ENCODE measurements around the gene CBS.
"Not testable (repeated sequence)": the region's sequence is repeated elsewhere in the genome, so short reads cannot be mapped to it uniquely, and the experiment has no call there.

The CBS gene

DNA sequence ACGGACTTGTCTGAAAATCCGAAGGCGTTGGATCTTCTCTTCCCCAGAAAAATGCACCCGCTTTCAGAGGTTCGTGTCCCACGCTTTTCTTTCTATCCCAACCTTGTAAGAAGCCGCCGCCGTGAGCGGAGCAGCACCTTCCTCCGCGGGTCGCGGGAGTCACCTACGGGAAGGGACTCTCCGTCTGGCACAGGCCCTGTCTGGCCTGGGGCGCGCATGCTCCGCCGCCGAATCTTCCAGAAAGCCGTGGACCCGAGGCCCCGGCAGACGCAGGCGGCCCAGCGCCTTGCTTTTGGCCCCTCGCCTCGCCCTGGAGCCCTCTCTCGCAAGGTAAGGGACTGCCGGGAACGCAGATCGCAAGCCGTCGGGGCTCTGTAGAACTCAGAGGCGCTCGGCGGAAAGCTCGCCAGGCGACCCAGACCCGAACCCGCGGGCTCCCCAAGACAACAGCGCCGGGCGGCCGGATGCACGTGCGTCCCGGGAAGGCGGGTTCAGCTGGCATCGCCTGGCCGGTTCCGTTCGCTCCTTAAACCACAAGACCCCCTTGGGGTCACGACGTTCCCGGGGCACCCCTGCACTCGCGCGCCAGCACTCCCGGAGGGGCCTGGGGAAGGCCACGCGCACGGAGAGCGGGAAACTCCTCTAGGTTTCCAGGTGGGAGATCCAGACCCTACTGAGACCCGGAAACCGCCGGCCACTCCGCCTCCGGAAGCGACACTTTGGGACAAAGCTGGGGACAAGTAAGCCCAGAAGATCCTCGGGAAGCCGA, 1.1 kb downstream of the CBS start:
- not testable (repeated sequence) for H3K4me3 ChIP-seq (replicated peaks in 1 of 2; ENCODE audit: low read depth in 2 of 2, low read length in 2 of 2); DNase-seq (ENCODE audit: low read depth in 2 of 2)

DNA sequence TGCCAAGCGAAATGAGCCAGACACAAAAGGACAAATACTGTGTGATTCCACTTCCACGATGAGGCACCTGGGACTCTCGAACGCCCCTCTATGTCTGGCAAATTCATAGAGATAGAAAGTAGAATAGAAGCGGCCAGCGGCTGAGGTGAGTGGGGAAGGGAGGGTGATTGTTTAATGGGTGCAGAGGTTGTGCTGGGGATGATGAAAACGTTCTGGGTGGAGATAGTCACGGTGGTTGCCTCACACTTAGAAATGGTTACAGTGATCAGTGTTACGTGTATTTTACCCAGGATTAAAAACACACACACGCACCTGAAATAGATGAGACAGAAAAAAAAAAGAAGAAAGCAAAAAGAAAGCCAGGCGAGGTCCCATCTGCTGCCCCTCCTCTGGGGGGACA, 2.9 kb downstream of the CBS start:
- DNase-seq (ENCODE audit: low read depth in 2 of 2); H3K4me3 ChIP-seq (replicated peaks in 1 of 2; ENCODE audit: low read depth in 2 of 2, low read length in 2 of 2): not testable (repeated sequence)

DNA sequence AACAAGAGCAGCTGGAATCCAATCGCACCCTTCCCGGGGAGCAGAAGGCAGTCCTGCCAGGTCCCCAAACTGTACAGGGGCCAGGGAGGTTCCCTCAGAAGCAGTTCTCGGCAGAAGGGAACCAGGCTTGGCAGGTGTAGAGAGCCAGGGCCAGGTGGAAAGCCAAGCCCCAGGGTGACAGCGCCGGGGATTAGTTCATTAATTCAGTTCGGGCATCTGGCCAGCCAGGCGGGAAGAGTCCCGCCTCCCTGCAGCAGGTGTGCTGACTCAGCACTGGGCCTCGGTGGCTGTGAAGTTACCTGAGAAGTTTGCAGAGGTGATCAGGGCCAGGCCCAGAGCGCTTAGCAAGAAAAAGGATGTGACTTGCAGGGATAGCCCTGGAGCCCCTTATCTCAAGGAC, 6.0 kb downstream of the CBS start:
- H3K4me3 ChIP-seq (replicated peaks in 1 of 2; ENCODE audit: low read depth in 2 of 2, low read length in 2 of 2); DNase-seq (ENCODE audit: low read depth in 2 of 2): not testable (repeated sequence)

DNA sequence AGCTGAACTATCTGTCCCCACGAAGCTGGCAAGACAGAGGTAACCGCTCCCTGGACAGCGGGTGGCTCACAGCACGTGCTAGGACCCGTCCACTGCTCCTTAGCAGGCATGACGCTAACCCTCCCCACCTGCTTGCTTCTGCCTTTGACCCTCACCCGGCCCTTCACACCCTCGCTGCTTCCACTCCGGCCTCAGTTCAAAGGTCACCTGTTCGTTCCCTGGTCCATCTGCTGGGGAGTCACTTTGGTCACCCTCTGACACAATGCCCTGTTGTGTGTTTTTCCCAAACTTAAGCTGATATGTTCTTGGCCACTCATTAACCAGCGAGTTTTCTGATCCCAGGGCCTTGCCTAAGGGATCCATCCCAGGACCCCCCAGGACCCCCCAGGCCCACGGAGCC, 7.6 kb downstream of the CBS start:
- DNase-seq (ENCODE audit: low read depth in 2 of 2); H3K4me3 ChIP-seq (replicated peaks in 1 of 2; ENCODE audit: low read depth in 2 of 2, low read length in 2 of 2): not testable (repeated sequence)

DNA sequence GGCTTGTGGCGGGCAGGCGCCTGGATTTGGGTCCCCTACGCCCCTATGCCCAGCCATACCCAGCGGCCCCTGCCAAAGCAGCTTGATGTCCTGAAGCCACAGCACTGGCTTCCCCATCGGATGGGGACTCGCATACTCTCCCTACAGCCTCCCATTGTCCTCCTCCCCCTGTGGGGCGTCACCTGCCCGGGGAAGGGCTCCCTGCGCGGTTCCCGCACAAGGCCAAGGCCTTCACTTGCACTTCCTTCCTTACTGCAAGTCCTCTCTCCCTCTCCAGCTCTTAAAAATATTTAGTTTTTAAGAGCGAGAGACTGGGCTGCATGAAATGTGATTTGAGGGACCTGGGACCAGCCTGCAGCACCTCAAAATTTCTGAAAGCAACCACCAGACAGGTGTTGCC, 8.9 kb downstream of the CBS start:
- DNase-seq (ENCODE audit: low read depth in 2 of 2); H3K4me3 ChIP-seq (replicated peaks in 1 of 2; ENCODE audit: low read depth in 2 of 2, low read length in 2 of 2): not testable (repeated sequence)

DNA sequence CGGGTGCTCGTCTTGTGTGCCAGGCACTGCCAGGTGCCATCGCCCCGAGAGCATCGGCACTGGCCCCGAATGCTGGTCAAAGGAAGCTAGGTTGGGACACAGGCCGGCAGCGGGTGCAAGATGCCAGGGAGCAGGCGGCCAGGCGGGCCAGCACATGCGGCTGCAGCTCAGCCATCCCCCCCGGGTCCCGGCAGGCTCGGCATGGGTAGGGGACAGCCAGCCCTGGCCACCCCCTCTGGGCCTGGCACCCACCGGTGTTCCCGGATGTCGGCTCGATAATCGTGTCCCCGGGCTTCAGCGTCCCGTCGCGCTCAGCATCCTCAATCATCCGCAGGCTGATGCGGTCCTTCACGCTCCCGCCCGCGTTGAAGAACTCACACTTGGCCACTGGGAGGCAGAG, 9.6 kb downstream of the CBS start:
- DNase-seq (ENCODE audit: low read depth in 2 of 2): not testable (repeated sequence)

DNA sequence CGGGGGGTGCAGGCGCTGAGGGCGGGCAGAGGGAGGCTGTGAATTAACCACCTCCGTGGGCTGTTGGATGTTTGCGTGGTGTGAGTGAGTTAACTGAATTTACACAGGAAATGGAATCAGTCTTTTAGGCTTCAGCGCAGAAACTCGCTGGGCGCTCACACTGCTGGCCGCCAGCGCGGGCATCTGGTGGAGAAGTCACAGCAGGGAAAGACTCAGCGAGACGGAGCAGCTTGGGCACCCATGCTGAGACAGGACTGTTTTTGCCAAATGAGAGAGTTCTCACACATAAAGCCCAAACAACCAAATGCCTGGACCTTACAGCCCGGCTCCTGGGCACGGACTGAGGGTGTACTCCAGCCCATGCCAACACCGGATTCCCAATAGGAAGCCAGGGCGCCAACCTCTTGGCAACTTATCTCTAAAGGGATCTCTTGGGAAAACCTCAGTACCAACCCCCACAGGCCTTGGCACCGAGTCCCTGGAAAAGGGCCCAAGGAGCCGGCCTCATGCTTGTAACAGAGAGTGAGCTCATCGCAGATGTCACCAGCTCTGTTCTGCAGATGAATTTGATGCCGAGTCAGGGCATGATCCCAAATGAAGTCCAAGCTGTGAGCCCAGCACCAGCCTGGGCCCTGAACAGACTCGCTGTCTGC, 11.2 kb downstream of the CBS start:
- DNase-seq (ENCODE audit: low read depth in 2 of 2); H3K4me3 ChIP-seq (replicated peaks in 1 of 2; ENCODE audit: low read depth in 2 of 2, low read length in 2 of 2): not testable (repeated sequence)

More for the DNA sequence above, 9.6 kb downstream of the CBS start:
- H3K4me3 ChIP-seq (replicated peaks in 1 of 2; ENCODE audit: low read depth in 2 of 2, low read length in 2 of 2): not testable (repeated sequence)

DNA sequence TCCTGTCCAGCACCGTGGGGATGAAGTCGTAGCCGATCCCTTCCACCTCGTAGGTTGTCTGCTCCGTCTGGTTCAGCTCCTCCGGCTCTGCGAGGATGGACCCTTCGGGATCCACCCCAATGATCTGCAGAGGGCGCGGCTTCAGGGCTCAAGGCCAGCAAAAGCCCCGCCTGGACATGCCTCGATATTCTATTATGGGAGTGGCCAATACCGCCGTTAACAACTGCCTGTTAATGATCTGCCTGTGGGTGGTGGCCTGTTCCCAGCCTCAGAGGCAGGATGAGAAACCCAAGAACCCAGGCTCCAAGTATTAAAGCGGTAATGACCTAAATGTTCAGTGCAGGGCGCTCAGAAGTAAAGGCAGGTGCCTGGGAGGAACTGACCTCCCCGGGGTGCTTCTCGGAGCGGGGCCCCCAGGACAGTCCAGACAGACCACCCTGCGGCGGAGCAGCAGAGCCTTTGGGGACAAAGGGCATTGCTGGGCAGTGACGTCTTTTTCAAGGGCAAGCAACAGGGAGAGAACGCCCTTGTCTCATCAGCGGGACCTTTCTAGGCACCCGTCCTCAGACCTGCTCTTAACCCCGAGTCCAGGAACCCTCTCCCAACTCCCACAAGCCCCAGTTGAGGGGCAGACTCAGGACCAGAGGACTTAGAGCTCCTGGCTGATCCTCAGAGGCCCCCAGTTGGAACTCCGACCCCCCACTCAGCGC, 12.5 kb downstream of the CBS start:
- not testable (repeated sequence) for DNase-seq (ENCODE audit: low read depth in 2 of 2)

DNA sequence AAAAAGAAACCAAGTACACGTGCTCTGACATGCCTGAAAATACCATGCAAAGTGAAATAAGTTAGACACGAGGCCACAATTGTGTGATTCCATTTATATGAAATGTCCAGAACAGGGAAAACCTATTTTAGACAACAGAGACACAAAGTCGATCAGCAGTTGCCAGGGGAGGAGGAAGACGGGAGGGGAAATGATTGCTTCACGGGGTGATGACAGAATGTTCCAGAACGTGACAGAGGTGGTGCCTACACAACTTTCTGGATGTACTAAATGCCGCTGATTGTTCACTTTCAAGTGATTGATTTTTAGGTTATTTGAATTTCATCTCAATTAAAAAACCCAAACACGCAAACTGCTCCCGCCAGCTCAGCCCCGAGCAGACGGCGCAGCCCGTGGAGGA, 22.5 kb downstream of the CBS start:
- not testable (repeated sequence) for DNase-seq (ENCODE audit: low read depth in 2 of 2)

More for the DNA sequence above, 12.5 kb downstream of the CBS start:
- H3K4me3 ChIP-seq (replicated peaks in 1 of 2; ENCODE audit: low read depth in 2 of 2, low read length in 2 of 2): not testable (repeated sequence)

DNA sequence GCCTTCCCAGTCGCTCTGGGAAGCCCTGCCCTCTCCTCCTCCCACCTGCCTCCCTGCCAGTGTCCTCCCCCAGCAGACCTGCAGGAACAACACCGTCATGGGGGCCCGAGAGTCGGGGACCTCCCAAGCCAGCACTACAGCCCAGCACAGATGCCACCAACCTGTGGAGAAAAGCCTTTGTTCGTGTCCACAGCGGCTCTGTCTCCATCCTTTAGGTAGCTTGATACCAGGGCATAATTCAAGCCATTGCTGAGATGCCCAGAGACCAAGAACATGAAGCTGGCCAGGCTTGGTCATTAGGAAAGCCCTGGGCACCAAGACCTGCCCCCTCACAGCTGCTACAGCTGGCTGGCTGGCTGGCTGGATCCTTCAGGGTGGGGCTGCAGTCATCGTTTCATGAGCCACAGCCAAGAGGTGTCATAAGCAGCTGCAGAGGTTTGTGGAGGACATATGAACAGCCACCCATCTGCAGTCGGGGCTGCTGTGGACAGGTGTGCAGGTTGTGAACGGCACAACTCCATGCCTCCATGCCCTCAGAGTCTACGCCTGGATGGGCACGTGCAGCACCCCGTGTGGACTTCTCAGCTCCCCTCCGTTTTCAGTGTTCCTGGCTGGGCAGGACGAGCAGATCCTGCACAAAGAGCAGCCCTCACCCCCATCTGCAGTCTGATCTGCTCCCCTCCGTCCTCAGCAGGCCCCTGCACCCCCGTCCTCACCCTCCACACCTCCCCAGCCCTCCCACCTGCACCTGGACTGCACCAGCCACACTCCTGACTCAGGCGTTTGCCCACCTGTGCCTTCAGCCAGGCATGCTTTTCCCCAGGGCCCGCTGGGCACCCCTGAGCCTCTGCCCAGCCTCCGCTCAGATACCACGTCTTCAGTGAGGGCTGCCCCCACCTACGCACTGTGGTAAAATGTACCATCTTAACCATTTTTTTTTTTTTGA, 29.5 kb downstream of the CBS start:
- not testable (repeated sequence) for DNase-seq (ENCODE audit: low read depth in 2 of 2)

More for the DNA sequence above, 22.5 kb downstream of the CBS start:
- not testable (repeated sequence) for H3K4me3 ChIP-seq (replicated peaks in 1 of 2; ENCODE audit: low read depth in 2 of 2, low read length in 2 of 2)

DNA sequence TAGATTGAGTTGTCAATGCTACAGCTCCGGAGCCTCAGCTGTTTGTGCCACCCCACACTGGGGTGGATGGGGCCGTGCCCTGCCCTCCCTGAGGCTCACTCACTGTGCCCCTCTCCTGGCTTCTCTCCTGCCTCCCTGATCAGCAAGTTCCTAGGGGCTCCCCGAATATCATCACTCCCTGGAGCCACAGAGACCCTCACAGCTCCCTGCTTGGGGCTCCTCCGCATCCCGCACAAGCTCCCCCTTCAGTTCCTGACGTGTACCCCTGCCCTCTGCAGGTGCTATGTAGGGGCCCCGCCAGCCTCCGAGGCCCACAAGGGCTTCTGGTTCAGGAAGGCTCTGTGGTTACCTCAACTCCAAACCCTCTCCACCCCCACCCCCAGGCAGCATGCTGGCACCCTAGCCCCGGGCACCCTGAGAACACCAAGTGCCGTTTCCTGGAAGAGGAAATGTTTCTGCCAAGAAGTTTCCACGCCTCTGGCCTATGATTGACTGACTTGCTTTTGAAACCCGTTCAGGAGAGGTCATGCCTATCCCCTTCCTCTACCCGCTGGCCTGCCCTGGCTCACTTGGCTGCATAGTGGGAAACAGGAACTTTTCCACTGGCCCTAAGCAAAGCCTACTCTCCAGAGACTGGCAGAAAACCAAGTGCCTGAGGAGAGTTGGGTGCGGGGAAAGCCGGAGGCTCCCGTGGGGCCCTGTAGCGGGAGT, 30.3 kb downstream of the CBS start:
- not testable (repeated sequence) for DNase-seq (ENCODE audit: low read depth in 2 of 2)

More for the DNA sequence above, 29.5 kb downstream of the CBS start:
- not testable (repeated sequence) for H3K4me3 ChIP-seq (replicated peaks in 1 of 2; ENCODE audit: low read depth in 2 of 2, low read length in 2 of 2)

DNA sequence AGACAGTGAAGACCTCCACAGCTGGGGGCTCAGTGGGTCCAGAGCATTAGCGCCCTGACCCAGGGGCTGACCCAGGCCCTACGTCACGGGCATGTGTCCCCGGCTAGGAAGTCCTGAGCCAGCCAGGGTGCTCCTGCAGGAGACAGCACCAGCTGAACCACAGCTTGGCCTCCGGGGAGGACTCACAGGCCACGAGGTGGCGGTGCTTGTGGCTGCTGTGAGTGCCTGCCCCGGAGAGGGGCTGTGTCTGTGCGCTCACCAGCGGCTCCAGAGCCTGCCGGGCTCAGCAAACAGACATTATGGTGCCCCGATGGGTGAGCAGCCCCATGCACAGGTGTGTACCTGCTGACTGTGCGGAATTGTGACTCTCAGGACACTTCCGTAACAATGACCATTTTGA, 31.1 kb downstream of the CBS start:
- DNase-seq (ENCODE audit: low read depth in 2 of 2); H3K4me3 ChIP-seq (replicated peaks in 1 of 2; ENCODE audit: low read depth in 2 of 2, low read length in 2 of 2): not testable (repeated sequence)

More for the DNA sequence above, 30.3 kb downstream of the CBS start:
- not testable (repeated sequence) for H3K4me3 ChIP-seq (replicated peaks in 1 of 2; ENCODE audit: low read depth in 2 of 2, low read length in 2 of 2)

DNA sequence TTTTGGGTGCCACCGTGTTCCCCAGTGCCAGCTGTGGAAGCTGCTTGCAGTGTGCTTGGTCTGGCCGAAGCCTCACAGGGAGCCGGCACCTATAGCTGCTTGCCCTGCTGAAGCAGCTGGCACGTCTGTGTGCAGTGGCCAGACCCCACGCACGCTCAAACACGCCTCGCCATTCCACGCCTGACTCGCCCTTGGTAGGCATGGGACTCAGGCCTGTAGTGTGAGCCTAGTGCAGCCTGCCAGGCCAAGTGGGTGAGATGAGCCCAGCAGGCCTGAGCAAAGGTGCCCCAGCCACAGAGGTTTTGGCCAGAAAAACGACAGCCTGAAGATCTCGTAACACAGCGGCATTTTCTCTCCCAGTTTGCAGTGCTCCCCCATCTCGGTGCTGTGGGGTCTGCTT, 32.3 kb downstream of the CBS start:
- H3K4me3 ChIP-seq (replicated peaks in 1 of 2; ENCODE audit: low read depth in 2 of 2, low read length in 2 of 2); DNase-seq (ENCODE audit: low read depth in 2 of 2): not testable (repeated sequence)

DNA sequence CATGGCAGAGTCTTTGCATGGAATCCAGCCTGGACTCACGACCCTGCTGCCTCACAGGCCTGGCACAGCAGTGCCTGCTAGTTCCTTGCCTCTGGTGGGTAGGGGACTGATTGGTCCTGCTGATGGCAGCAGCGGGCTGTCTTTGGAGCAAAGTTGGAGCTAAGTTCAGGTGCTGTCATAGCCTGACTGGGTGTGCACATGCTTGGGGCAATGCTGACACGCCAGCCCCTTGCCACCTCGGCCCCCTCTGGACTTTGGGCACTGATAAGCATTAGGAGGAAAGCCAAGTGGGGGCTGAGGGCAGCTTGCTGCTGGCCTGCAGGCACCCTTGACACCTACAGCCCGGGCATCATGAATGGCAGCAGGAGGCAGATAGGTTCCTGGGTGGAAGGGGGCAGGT, 33.5 kb downstream of the CBS start:
- DNase-seq (ENCODE audit: low read depth in 2 of 2); H3K4me3 ChIP-seq (replicated peaks in 1 of 2; ENCODE audit: low read depth in 2 of 2, low read length in 2 of 2): not testable (repeated sequence)

DNA sequence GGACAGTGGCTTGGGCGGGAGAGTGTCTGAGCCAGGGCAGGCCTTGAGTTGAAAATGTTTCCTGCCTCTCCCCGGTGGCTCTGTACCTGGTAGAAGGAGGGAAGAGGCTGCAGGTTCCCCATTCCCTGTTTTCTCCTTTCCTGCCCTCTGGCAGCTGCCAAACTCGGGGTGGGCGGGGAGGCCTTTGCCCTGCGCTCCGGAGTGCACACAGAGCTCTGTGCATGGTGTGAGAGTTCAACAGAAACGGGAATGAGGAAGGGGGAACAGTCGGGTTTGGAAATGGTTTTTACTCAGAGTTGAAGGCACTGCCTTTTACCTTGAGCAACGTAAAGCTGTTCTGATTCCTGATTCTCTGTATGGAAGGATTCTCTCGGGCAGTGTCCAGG, 37.0 kb downstream of the CBS start:
- DNase-seq (ENCODE audit: low read depth in 2 of 2); H3K4me3 ChIP-seq (replicated peaks in 1 of 2; ENCODE audit: low read depth in 2 of 2, low read length in 2 of 2): not testable (repeated sequence)

DNA sequence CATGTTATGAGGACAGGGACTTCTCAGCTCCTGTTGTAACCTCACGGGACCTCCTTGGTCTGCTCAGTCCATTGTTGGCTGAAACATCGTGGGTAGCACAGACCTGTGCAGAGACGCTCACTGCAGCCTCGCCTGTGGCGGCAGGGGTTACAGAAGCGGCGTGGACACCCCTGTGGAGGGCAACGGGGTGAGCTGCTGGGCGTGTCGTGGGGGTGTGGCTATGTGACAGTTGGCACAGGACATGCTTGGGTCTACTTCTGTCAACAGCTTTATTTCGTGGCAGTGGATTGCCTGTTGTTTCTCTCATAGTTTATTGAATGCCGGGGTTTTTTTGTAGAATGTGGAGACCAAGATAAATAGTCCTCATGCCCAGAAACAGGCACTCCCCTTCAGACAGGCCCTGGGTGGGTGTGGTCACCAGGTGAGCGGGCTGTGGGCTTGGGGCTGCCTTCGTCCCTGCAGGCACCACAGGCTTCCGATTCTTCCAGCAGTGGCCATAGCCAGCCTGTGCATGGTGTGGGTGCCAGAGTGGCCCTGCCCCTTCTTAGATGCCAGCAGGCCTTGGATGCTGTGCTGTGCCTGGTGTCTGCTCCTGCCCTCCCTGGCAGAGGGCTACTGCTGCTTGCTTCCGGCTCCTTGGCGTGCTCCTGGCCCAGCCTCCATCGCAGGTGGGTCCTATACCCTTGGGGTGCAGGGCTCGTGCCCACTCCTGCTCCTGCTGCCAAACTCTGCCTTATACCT, 37.5 kb downstream of the CBS start:
- not testable (repeated sequence) for H3K4me3 ChIP-seq (replicated peaks in 1 of 2; ENCODE audit: low read depth in 2 of 2, low read length in 2 of 2); DNase-seq (ENCODE audit: low read depth in 2 of 2)

DNA sequence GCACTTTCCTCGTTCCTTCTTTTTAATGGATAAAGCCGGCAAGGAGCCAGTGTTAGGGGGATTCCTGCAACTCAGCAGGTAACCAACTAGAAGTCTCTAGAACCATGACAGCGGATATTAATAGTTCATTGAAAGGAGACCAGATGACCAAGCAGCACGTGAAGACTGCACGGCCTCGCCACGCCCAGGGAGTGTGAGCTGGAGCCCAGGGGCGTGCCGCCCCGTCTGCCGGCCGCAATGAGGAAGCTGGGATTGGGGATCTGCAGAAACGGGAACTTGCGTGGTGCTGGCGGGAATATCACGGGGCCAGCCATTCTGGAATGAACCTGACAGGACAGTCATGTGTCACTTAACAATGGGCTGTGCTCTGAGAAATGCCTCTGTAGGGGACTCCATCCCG, 38.7 kb downstream of the CBS start:
- DNase-seq (ENCODE audit: low read depth in 2 of 2); H3K4me3 ChIP-seq (replicated peaks in 1 of 2; ENCODE audit: low read depth in 2 of 2, low read length in 2 of 2): not testable (repeated sequence)
